OCI-LY3 (cell line): ENCODE results near the gene KDM5B.

Source experiments
- H2AFZ ChIP-seq: fragments of 200-600, 300-600 bp; shearing (Covaris generic); 2 replicates; pipeline ENCODE4 v1.6.0; 2014; ENCODE audit warnings: antibody characterized with exemption, low read depth, low read length
- H3K27ac ChIP-seq: fragments of 200-600, 300-600 bp; sonication (generic); 2 replicates; pipeline ENCODE4 v1.5.1; 2014; ENCODE audit warnings: mild to moderate bottlenecking, low read length, moderate library complexity, mixed read lengths
- H3K27me3 ChIP-seq: fragments of 200-600, 300-600 bp; sonication (generic); 2 replicates; pipeline ENCODE4 v1.6.1; 2014; ENCODE audit warnings: low read depth, low read length, mixed read lengths
- H3K36me3 ChIP-seq: fragments of 200-600, 300-600 bp; sonication (generic); replicated peaks from 2 replicates; pipeline ENCODE3; 2014; ENCODE audit warnings: low read depth, low read length, mixed read lengths
- H3K4me1 ChIP-seq: fragments of 300-600, 200-600 bp; sonication (generic); 2 replicates; pipeline ENCODE4 v1.6.1; 2014; ENCODE audit warnings: low read length, mixed read lengths
- H3K4me2 ChIP-seq: fragments of 200-600, 300-600 bp; sonication (generic); 2 replicates; pipeline ENCODE4 v1.6.1; 2014; ENCODE audit warnings: low read length, mixed read lengths
- H3K4me3 ChIP-seq: fragments of 300-600, 200-600 bp; sonication (generic); 2 replicates; pipeline ENCODE4 v1.5.1; 2014; ENCODE audit warnings: antibody characterized with exemption, mild to moderate bottlenecking, low read length, moderate library complexity
- H3K79me2 ChIP-seq: fragments of 300-600, 200-600 bp; shearing (Covaris generic); 2 replicates; pipeline ENCODE4 v1.6.1; 2014; ENCODE audit warnings: mild to moderate bottlenecking, low read length, mixed read lengths
- H3K9ac ChIP-seq: fragments of 300-600, 200-600 bp; shearing (Covaris generic); 2 replicates; pipeline ENCODE4 v1.6.0; 2014; ENCODE audit warnings: mild to moderate bottlenecking, low read length, moderate library complexity
- H3K9me3 ChIP-seq: fragments of 200-600, 300-600 bp; shearing (Covaris generic); 2 replicates; pipeline ENCODE4 v1.6.1; 2014; ENCODE audit warnings: low read length, mixed read lengths; ENCODE audit not compliant: insufficient read depth
- H4K20me1 ChIP-seq: fragments of 200-600, 300-600 bp; sonication (generic); 2 replicates; pipeline ENCODE4 v1.6.1; 2016; ENCODE audit warnings: low read length, mixed read lengths; ENCODE audit not compliant: insufficient read depth
- CTCF ChIP-seq: fragments of 200-600, 300-600 bp; sonication (generic); IDR thresholded peaks from 2 replicates; pipeline ENCODE4 v1.5.1; 2014; ENCODE audit warnings: antibody characterized with exemption, low read length, low read depth
- EZH2phosphoT487 ChIP-seq: fragments of 200-600 bp; shearing (Covaris generic); IDR thresholded peaks from 2 replicates; pipeline ENCODE4 v1.6.1; 2018; ENCODE audit warnings: antibody characterized with exemption, mixed run types, low read depth

The KDM5B gene

GRCh38 chr1:202844259-202844658 is 36.0 kb upstream of the KDM5B start:
- Histone ChIP-seq H3K9me3 (no peaks in the 10 kb centered on the region), H3K4me1 (no peaks in the 10 kb centered on the region), H3K27ac (no peak overlapping the region), H4K20me1 (no peaks in the 10 kb centered on the region), H2AFZ (no peak overlapping the region), H3K9ac (no peak overlapping the region), H3K4me2 (no peak overlapping the region), H3K4me3 (no peak overlapping the region), H3K36me3 (no peaks in the 10 kb centered on the region), H3K27me3 (0 out of 2 replicates have a peak, but pooled peaks cover 6% of the 10 kb centered on the region), H3K79me2 (no peaks in the 10 kb centered on the region)
- no peak for TF ChIP-seq EZH2phosphoT487
- no peak for TF ChIP-seq CTCF

DNA sequence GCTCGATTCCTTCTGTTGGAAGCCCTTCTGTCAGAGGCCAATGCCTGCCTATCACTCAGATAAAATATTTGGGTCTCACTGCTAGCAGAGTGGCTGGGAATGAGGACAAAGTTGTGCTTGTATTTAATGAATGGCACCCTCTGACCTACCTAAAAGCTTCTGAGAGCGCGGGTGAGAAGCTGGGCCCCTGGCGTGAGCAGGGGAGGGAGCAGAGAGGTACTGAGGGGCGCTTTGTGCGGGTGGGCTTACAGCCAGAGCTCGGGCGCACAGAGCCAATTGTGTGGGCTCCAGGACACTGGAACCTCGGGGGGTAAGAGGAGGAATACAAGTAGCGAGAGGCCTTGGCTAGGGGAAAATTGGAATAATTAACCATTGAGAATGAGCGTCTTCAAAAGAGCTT is 34.9 kb upstream of the KDM5B start:
- Histone ChIP-seq H3K27me3 (peaks cover 9% of the 10 kb centered on the region), H4K20me1 (no peaks in the 10 kb centered on the region), H2AFZ (no peak overlapping the region), H3K4me1 (no peaks in the 10 kb centered on the region), H3K27ac (no peak overlapping the region), H3K36me3 (no peaks in the 10 kb centered on the region), H3K79me2 (no peaks in the 10 kb centered on the region), H3K4me3 (no peak overlapping the region), H3K9ac (no peak overlapping the region), H3K4me2 (no peak overlapping the region), H3K9me3 (no peaks in the 10 kb centered on the region)
- no peak for TF ChIP-seq EZH2phosphoT487

DNA sequence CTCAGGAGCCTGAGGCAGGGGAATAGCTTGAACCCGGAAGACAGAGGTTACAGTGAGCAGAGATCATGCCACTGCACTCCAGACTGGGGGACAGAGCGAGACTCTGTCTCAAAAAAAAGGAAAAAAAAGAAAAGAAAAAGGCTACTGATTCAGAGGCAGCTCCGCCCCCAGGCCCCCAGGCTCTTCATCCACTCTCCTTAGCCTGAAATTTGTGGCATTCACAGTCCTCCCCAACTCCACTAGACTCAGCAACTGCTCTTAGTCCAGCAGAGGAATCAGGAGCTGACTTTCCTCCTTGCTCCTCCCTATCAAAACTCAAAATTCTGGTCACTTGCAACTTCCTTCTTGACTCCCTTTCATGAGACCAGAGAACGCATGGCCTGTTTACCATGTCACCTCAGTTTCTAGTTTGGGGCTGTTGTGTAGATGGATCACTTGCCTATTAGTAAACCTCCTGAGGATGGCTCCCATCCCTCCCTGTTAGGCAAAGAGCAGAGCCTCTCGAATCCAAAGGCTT is 29.6 kb upstream of the KDM5B start:
- TF ChIP-seq CTCF (no peak), EZH2phosphoT487 (no peak)
- Histone ChIP-seq H4K20me1 (no peaks in the 10 kb centered on the region), H3K9me3 (no peaks in the 10 kb centered on the region), H3K4me1 (no peaks in the 10 kb centered on the region), H3K79me2 (no peaks in the 10 kb centered on the region), H3K27me3 (peaks cover 32% of the 10 kb centered on the region), H3K27ac (no peak overlapping the region), H3K36me3 (no peaks in the 10 kb centered on the region), H2AFZ (no peak overlapping the region), H3K4me3 (no peak overlapping the region), H3K9ac (no peak overlapping the region), H3K4me2 (no peak overlapping the region)

DNA sequence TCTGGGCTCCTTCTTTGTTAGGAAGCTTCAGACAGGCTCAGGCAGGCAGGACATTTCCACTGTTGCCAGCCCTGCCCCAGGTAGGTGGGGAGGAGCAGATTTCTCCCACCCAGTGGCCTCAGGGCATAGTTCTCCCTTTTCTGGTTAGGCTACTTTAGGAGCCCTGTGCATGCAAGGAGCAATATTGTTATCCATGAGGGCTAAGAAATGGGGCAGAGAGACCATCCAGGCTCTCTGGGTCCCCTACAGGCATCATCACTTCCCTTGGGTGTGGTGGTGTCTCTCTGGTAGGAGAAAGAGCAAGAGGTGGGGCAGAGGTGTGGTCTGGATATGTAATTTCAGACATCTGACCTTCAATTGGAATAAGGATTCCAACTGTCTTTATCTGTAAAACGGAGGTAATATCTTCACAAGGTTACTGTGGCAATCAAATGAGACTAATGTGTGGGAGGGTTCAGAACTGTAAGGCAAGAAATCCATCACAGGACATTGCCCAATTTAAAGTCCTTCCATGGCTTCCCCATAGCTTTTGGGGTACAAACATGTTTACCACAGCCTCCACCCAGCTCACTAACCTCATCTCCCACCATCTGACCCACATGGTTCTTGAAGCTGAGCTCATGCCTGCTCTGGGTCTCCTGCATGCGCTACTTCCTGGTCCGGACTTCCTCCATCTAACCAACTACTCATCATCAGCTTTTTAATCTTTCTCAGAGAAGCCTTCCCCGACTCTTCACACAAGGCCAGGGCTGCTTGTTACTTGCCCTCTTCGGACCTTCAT is 28.6 kb upstream of the KDM5B start:
- Histone ChIP-seq H3K4me3 (no peak overlapping the region), H3K9ac (no peak overlapping the region), H3K27me3 (peaks cover 32% of the 10 kb centered on the region), H2AFZ (no peak overlapping the region), H3K9me3 (no peaks in the 10 kb centered on the region), H3K79me2 (no peaks in the 10 kb centered on the region), H3K36me3 (no peaks in the 10 kb centered on the region), H3K4me1 (no peaks in the 10 kb centered on the region), H4K20me1 (no peaks in the 10 kb centered on the region), H3K27ac (no peak overlapping the region), H3K4me2 (no peak overlapping the region)
- TF ChIP-seq CTCF, result no peak
- TF ChIP-seq EZH2phosphoT487, result no peak
